AG10803 (cell line): ENCODE data around the gene CRB3.

Experiments used
- DNase-seq: peaks from one replicate; pipeline ENCODE4 v3.0.0; 2010; ENCODE audit warnings: low read depth
- H3K4me3 ChIP-seq: 2 replicates; pipeline ENCODE4 v1.5.1; 2011; ENCODE audit warnings: mild to moderate bottlenecking, low read length, control low read depth
- TF ChIP-seq, protein P1 (sequence below): conservative IDR thresholded peaks from 2 replicates; pipeline ENCODE4 v1.5.1; 2011; ENCODE audit warnings: mild to moderate bottlenecking, low read length, control low read depth, inconsistent platforms

CRB3 gene

GRCh38 chr19:6494438-6495036 lies 30.5 kb downstream of the CRB3 start:
- no peak for DNase-seq
- H3K4me3 ChIP-seq: no peak overlapping the region
- TF ChIP-seq, protein P1, sequence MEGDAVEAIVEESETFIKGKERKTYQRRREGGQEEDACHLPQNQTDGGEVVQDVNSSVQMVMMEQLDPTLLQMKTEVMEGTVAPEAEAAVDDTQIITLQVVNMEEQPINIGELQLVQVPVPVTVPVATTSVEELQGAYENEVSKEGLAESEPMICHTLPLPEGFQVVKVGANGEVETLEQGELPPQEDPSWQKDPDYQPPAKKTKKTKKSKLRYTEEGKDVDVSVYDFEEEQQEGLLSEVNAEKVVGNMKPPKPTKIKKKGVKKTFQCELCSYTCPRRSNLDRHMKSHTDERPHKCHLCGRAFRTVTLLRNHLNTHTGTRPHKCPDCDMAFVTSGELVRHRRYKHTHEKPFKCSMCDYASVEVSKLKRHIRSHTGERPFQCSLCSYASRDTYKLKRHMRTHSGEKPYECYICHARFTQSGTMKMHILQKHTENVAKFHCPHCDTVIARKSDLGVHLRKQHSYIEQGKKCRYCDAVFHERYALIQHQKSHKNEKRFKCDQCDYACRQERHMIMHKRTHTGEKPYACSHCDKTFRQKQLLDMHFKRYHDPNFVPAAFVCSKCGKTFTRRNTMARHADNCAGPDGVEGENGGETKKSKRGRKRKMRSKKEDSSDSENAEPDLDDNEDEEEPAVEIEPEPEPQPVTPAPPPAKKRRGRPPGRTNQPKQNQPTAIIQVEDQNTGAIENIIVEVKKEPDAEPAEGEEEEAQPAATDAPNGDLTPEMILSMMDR: no peak

GRCh38 chr19:6495947-6496346 lies 31.9 kb downstream of the CRB3 start:
- no peak overlapping the region for H3K4me3 ChIP-seq
- TF ChIP-seq, protein P1: no peak
- DNase-seq: no peak

GRCh38 chr19:6498294-6499036 lies 34.4 kb downstream of the CRB3 start:
- TF ChIP-seq, protein P1: no peak
- DNase-seq: no peak
- H3K4me3 ChIP-seq: no peak overlapping the region

GRCh38 chr19:6499052-6499790 lies 35.1 kb downstream of the CRB3 start:
- TF ChIP-seq, protein P1: no peak
- no peak overlapping the region for H3K4me3 ChIP-seq
- no peak for DNase-seq

- no peak overlapping the region for H3K4me3 ChIP-seq
- DNase-seq: no peak
- TF ChIP-seq, protein P1: no peak
These were observed 37.0 kb downstream of the CRB3 start for GRCh38 chr19:6500837-6501739.

DNA sequence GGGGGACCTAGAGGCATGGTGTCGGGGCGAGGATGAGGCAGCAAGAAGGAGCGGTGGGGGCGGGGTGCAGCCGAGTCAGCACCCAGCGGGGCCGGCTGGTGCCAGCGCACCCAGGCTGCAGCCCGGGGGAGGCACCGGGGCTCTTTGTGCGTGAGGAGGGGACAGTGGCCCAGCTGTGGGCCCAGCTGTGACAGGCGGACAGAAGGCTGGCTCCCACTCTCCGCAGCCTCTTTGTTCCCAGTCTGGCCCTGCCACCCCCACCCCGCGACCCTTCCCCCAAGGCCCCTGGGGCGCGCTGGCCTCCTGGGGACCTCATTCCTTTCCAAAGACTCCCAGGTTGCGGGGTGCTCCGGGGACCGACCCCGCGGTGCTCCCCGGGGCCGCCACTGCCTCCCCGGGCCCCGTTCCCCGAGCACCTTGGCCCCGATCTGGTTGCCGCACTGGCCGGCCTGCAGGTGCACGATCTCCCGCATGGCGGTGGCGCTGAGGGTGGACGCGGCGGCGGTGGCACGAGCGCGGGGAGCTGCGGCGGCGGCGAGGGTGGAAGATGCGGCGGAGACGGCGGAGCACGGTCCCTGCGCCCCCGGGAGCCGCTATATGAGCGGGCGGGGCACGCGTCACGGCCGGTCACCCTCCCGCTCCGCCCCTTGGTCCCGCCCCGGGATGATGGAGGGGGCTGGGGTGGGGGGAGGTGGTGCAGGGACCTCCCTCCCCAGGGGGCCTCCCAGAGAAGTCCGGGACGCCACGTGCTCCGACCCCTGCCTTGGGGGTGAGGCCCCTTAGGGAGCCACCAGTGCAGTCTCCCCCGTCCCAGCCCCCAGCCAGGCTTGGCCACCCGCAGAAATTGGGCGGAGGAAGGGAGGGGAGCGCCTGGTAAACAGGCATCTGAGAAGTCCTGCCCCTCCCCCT lies 37.9 kb downstream of the CRB3 start, which contains the start of gene TUBB4A:
TSS of gene TUBB4A (minus strand) at position 570 of the 909 bp plus-strand sequence. CDS start at position 473, 97 bp downstream.
- no peak for DNase-seq
- no peak within 1 kb of the TSS for H3K4me3 ChIP-seq
- TF ChIP-seq, protein P1: no peak
